HCT116 (cell line): Measurements from ENCODE around the gene RNF32. TPM values are rescaled to one million over a fixed set of nuclear protein-coding genes. Genes with fewer than 3 reads are reported as not detected.
"Not testable (repeated sequence)": the region's sequence is repeated elsewhere in the genome, so short reads cannot be mapped to it uniquely, and the experiment has no call there.

ENCODE experiments used
- ATAC-seq: fragments of 200-7000 bp; cut with Tn5 transposase; 2 replicates; pipeline ENCODE4 v1.9.1; 2020; ENCODE audit warnings: mild to moderate bottlenecking, moderate library complexity
- BruUV-seq: library from RNA; stranded (reverse); fragments of 400-500 nt; replicated peaks from 2 replicates; lab custom pipeline; 2021; lab: Mats Ljungman, UMichigan
- CTCF ChIA-PET: fragments of 300-600 bp; sonication (Branson Sonifier 250); formaldehyde crosslinking; loops from one replicate; lab custom pipeline; 2021; ENCODE audit warnings: antibody characterized with exemption; lab: Charles Lee
- POLR2A ChIA-PET: fragments of 300-600, 350-600 bp; sonication (Branson Sonifier 250); formaldehyde crosslinking; loops from one replicate; lab custom pipeline; 2021; ENCODE audit warnings: antibody characterized with exemption; lab: Charles Lee
- RAD21 ChIA-PET, 2 experiments: fragments of 300-600 bp; sonication (Branson Sonifier 250); formaldehyde crosslinking; loops; one replicate each; lab custom pipeline; 2023; ENCODE audit warnings: low total read pairs in 2 of 2; ENCODE audit not compliant: uncharacterized antibody in 2 of 2, unreplicated experiment in 2 of 2, low non-redundant PET in 1 of 2; lab: Charles Lee
- DNase-seq: peaks from one replicate; pipeline ENCODE4 v3.0.0-alpha.2; 2010; ENCODE audit warnings: low read depth, low spot score
- H2AFZ ChIP-seq: fragments of 200-600 bp; shearing (Covaris generic), sonication (generic); 2 replicates; pipeline ENCODE4 v1.6.1; 2017; ENCODE audit warnings: low read depth, mixed run types, mixed read lengths, antibody characterized with exemption, low read length; ENCODE audit not compliant: poor library complexity, severe bottlenecking
- H3K27ac ChIP-seq: 2 replicates; pipeline ENCODE4 v1.5.1; 2012; ENCODE audit warnings: low read depth, low read length
- H3K27me3 ChIP-seq: fragments of 200-600 bp; sonication (generic); 2 replicates; pipeline ENCODE4 v1.6.1; 2016; ENCODE audit warnings: mixed run types, low read length, mixed read lengths; ENCODE audit not compliant: insufficient read depth
- H3K36me3 ChIP-seq, 2 experiments: fragments of 200-500 bp in 1 of 2; fragments of 200-600 bp in 1 of 2; sonication (Bioruptor generic) in 1 of 2; sonication (generic) in 1 of 2; 2 replicates each; pipeline versions ENCODE4 v1.5.1 to v1.6.1; 2014 to 2016; ENCODE audit warnings: low read length in 2 of 2, inconsistent platforms in 1 of 2, mixed read lengths in 1 of 2, mixed run types in 1 of 2; ENCODE audit not compliant: insufficient read depth in 2 of 2, control insufficient read depth in 1 of 2
- H3K4me1 ChIP-seq, 2 experiments: fragments of 200-600 bp in 1 of 2; sonication (generic) in 1 of 2; 2 replicates each; pipeline versions ENCODE4 v1.5.1 to v1.6.1; 2012 to 2017; ENCODE audit warnings: low read length in 2 of 2, inconsistent platforms in 1 of 2, mild to moderate bottlenecking in 1 of 2, mixed read lengths in 1 of 2, mixed run types in 1 of 2, moderate library complexity in 1 of 2; ENCODE audit not compliant: insufficient read depth in 2 of 2, control insufficient read depth in 1 of 2
- H3K4me2 ChIP-seq: fragments of 200-600 bp; sonication (generic); 2 replicates; pipeline ENCODE4 v1.6.1; 2017; ENCODE audit warnings: mixed run types, low read length, mixed read lengths
- H3K4me3 ChIP-seq, 2 experiments: fragments of 200-600 bp in 1 of 2; sonication (generic) in 1 of 2; replicated peaks in 1 of 2; 2 replicates each; pipeline ENCODE4 v1.5.1; 2011 to 2016; ENCODE audit warnings: low read length in 2 of 2, control low read depth in 1 of 2, low read depth in 1 of 2, mild to moderate bottlenecking in 1 of 2, mixed read lengths in 1 of 2, mixed run types in 1 of 2
- H3K79me2 ChIP-seq: fragments of 200-600 bp; sonication (generic); 2 replicates; pipeline ENCODE4 v1.6.1; 2017; ENCODE audit warnings: mild to moderate bottlenecking, mixed run types, low read length, moderate library complexity, mixed read lengths; ENCODE audit not compliant: insufficient read depth
- H3K9ac ChIP-seq: fragments of 200-600 bp; sonication (generic); 2 replicates; pipeline ENCODE4 v1.6.1; 2016; ENCODE audit warnings: low read length, mixed read lengths
- H3K9me2 ChIP-seq: fragments of 200-600 bp; sonication (generic), shearing (Covaris generic); 2 replicates; pipeline ENCODE4 v1.6.1; 2017; ENCODE audit warnings: mixed run types, mild to moderate bottlenecking, moderate library complexity; ENCODE audit not compliant: insufficient read depth
- H3K9me3 ChIP-seq, 2 experiments: fragments of 200-500 bp in 1 of 2; fragments of 200-600 bp in 1 of 2; sonication (Bioruptor generic) in 1 of 2; sonication (generic) in 1 of 2; 2 replicates each; pipeline ENCODE4 v1.6.1; 2014 to 2017; ENCODE audit warnings: low read length in 2 of 2, mixed read lengths in 2 of 2, inconsistent platforms in 1 of 2, low read depth in 1 of 2, mild to moderate bottlenecking in 1 of 2, mixed run types in 1 of 2, moderate library complexity in 1 of 2; ENCODE audit not compliant: control insufficient read depth in 1 of 2, insufficient read depth in 1 of 2
- H4K20me1 ChIP-seq: fragments of 200-600 bp; sonication (generic), shearing (Covaris generic); 2 replicates; pipeline ENCODE4 v1.6.1; 2017; ENCODE audit warnings: mixed run types, mild to moderate bottlenecking, moderate library complexity; ENCODE audit not compliant: insufficient read depth
- EZH2 ChIP-seq: fragments of 200-600 bp; sonication (generic); IDR thresholded peaks from 2 replicates; pipeline ENCODE4 v1.6.1; 2017; ENCODE audit warnings: antibody characterized with exemption, mixed run types
- FOSL1 ChIP-seq: IDR thresholded peaks from 2 replicates; pipeline ENCODE4 v1.6.1; 2012; ENCODE audit warnings: low read depth
- JUND ChIP-seq: IDR thresholded peaks from 2 replicates; pipeline ENCODE4 v1.6.1; 2012
- POLR2A ChIP-seq: IDR thresholded peaks from 2 replicates; pipeline ENCODE4 v1.7.0; 2011; ENCODE audit warnings: borderline replicate concordance; ENCODE audit not compliant: insufficient read depth, insufficient read length; ENCODE audit errors: extremely low read depth
- RAD21 ChIP-seq: IDR thresholded peaks from 2 replicates; pipeline ENCODE4 v1.6.1; 2012; ENCODE audit warnings: low read depth, mild to moderate bottlenecking
- SRF ChIP-seq: IDR thresholded peaks from 2 replicates; pipeline ENCODE4 v1.6.1; 2012; ENCODE audit warnings: low read depth
- ZFX ChIP-seq: fragments of 450-650 bp; IDR thresholded peaks from 2 replicates; pipeline ENCODE4 v1.6.1; 2017
- intact Hi-C: fragments of 100-400 bp; cut with micrococcal nuclease; formaldehyde crosslinking; loops from 2 replicates; pipeline ENCODE4 v1.10.0; 2022
- total RNA-seq: library from RNA; stranded (reverse); gene quantifications from one replicate; pipeline ENCODE4 v1.2.1, GENCODE V29; 2021; ENCODE audit not compliant: unreplicated experiment
- TF ChIP-seq, protein P1 (sequence below): IDR thresholded peaks from 2 replicates; pipeline ENCODE4 v1.6.1; 2012

RNF32 gene
- total RNA-seq, 1 experiment from 2014 or later: 3.4 TPM

DNA sequence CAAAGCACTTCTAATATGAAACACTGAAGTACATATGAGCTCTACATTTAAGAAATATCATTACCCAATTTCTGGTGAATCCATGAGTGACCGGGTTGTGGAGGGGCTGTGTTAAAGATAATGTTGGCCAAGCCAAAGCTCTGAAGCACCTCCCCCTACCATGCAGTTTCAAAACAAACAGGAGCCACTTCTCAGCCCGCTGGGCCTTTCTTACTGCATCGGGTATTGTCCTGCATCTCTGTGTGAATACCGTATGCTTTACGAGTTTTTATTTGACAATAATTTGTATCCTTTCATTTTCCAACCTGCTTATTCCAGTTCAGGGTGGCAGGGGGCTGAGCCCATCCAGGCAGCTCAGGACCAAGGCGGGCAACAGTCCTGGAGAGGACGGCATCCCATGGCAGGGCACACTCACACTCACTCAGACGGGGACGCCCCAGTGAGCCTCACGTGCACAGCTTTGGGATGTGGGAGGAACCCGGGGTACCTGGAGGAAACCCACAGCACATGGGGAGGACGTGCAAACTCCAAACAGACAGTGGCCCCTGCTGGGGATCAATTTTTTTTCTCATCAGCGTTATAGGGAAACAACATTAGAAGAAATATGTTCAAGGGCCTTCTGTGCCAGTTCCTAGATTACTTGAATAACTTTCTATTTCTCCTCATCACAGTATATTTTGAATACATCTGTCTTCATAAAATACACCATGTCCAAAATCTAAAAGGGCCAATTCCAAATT lies 1.9 kb downstream of the RNF32 start:
- Histone ChIP-seq H3K27me3 (no peaks in the 10 kb centered on the region), H3K79me2 (no peaks in the 10 kb centered on the region), H3K36me3 (no peaks in the 10 kb centered on the region), H3K27ac (no peak overlapping the region), H3K9ac (no peak overlapping the region), H3K9me2 (no peaks in the 10 kb centered on the region), H3K4me2 (no peak overlapping the region; the same call in 1 of the 2 replicates), H3K4me1 (peaks cover 4 to 19% of the 10 kb centered on the region in 2 experiments; a peak in 3 of 4 replicates), H3K4me3 (no peak overlapping the region), H2AFZ (no peak overlapping the region), H4K20me1 (no peaks in the 10 kb centered on the region), H3K9me3 (no peaks in the 10 kb centered on the region)
- ChIA-PET POLR2A (no interaction called here), RAD21 (no interaction called here), CTCF (no interaction called here)
- ATAC-seq (no peak), DNase-seq (no peak)
- intact Hi-C loops: loop anchor here (10.0 kb wide), 1 partner anchor 678 kb away; no protein-coding TSS in a partner anchor
- no TSS peak for BruUV-seq
- TF ChIP-seq JUND (no peak), POLR2A (no peak), EZH2 (no peak), ZFX (no peak), FOSL1 (no peak), RAD21 (peak; percentile 22), SRF (no peak)
- TF ChIP-seq, protein P1, sequence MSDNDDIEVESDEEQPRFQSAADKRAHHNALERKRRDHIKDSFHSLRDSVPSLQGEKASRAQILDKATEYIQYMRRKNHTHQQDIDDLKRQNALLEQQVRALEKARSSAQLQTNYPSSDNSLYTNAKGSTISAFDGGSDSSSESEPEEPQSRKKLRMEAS: no peak

DNA sequence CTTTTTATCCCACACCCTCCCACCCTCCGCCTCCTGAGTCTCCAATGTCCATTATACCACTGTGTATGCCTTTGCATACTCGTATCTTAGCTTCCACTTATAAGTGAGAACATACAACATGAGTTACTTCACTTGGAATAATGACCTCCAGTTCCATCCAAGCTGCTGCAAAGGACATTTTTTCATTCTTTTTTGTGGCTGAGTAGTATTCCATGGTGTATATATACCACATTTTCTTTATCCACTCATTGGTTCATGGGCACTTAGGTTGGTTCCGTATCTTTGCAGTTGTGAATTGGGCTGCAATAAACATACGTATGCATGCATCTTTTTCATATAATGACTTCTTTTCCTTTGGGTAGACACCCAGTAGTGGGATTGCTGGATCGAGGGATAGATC lies 6.8 kb downstream of the RNF32 start:
- H2AFZ ChIP-seq, CTCF ChIA-PET, H3K4me3 ChIP-seq, DNase-seq, H3K27me3 ChIP-seq, H3K27ac ChIP-seq, ATAC-seq, H4K20me1 ChIP-seq, H3K9me3 ChIP-seq, H3K36me3 ChIP-seq, H3K4me2 ChIP-seq, RAD21 ChIA-PET, BruUV-seq, H3K9ac ChIP-seq, H3K4me1 ChIP-seq, H3K9me2 ChIP-seq, POLR2A ChIA-PET, H3K79me2 ChIP-seq: not testable (repeated sequence)
- intact Hi-C loops: loop anchor here (10.0 kb wide), 1 partner anchor 683 kb away; no protein-coding TSS in a partner anchor
